ENCODE results near the gene NFE2L1.
A peak's percentile ranks its signal among the peaks of the same experiment; 100 is the strongest.
"Not testable (repeated sequence)": the region's sequence is repeated elsewhere in the genome, so short reads cannot be mapped to it uniquely, and the experiment has no call there.

Gene NFE2L1

DNA sequence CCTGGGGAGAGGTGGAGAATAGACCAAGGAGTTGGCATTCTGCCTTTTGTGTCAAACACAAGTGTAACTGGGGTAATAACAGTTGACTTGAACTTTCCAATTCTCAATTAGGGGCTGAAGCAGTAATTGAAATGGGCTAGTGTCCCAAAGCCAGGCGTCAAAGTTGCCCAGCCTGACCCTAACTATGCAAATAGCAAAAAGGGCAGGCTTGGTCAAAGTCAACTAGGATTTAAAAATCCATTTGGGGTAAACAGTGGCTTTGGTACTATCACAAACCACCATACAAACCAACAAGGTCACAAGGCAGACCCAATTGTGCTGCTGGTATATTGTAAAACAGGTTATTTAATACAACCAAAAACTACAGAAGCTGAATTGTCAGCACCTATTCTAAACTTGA, 18.0 kb downstream of the NFE2L1 start:
- Mint-ChIP-seq H3K4me3 (no peak overlapping the region), H3K27me3 (no peaks in the 10 kb centered on the region), H3K27ac (no peak overlapping the region), H3K4me1 (ENCODE audit: low read depth) (peaks cover 2% of the 10 kb centered on the region), H3K36me3 (peaks cover 2% of the 10 kb centered on the region), H3K9me3 (ENCODE audit: low read depth) (no peaks in the 10 kb centered on the region)

DNA sequence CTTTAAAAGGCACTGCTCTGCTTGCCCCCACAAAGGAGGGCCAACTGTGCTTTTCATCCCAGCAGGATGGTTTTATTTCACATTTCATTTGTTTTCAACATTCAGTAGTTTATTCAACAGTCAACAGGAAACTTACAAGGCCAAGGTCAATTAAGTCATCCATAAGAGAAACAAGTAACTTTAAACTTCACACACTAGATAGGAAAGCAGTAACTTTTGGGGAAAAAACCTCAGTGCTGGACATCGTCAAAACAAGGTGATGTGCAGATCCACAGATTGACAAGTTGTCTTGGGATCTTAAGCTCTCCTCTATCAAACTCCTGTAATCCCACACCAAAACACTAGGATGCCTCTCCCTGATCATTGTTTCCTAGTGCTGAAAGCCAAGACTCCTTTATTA, 18.5 kb downstream of the NFE2L1 start:
- no peaks in the 10 kb centered on the region for H3K4me1 Mint-ChIP-seq (ENCODE audit: low read depth)
- H3K27ac Mint-ChIP-seq, result no peak overlapping the region
- peaks cover 2% of the 10 kb centered on the region for H3K36me3 Mint-ChIP-seq

DNA sequence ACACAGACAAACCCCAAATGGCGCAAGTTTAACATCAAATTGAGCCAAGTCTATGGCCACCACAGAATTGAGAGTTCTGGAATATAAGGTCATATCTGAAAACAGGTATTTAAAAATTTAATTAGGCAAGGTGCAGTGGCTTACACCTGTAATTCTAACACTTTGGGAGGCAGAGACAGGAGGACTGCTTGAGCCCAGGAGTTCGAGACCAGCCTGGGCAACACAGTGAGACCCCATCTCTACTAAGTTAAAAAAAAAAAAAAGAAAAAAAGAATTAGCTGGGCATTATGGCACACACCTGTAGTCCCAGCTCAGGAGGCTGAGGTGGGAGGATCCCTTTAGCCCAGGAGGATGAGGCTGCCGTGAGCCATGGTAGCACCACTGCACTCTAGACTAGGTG, 19.1 kb downstream of the NFE2L1 start:
- no peaks in the 10 kb centered on the region for H3K4me1 Mint-ChIP-seq (ENCODE audit: low read depth)
- no peaks in the 10 kb centered on the region for H3K27me3 Mint-ChIP-seq
- no peaks in the 10 kb centered on the region for H3K9me3 Mint-ChIP-seq (ENCODE audit: low read depth)
- H3K27ac Mint-ChIP-seq, result no peak overlapping the region
- no peak overlapping the region for H3K4me3 Mint-ChIP-seq
- H3K36me3 Mint-ChIP-seq, result peaks cover 2% of the 10 kb centered on the region

More for the DNA sequence above, 18.5 kb downstream of the NFE2L1 start:
- Mint-ChIP-seq H3K9me3 (ENCODE audit: low read depth) (no peaks in the 10 kb centered on the region), H3K27me3 (no peaks in the 10 kb centered on the region), H3K4me3 (no peak overlapping the region)

DNA sequence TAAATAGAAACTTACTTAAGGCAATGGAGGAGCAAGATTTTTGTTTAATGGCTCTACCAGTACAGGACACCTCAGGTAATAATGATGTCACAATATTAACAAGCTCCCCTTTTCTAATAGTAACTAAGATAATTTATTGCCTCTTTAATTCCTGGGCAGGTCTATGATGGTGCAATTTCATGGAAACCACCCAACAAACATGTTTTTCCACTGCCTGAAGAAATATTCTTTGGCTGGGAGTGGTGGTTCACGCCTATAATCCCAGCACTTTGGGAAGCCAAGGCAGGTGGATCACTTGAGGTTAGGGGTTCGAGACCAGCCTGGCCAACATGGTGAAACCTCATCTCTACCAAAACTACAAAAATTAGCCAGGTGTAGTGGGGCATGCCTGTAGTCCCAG, 19.6 kb downstream of the NFE2L1 start:
- not testable (repeated sequence) for H3K4me1 Mint-ChIP-seq (ENCODE audit: low read depth); H3K27ac Mint-ChIP-seq; H3K27me3 Mint-ChIP-seq; H3K4me3 Mint-ChIP-seq; H3K9me3 Mint-ChIP-seq (ENCODE audit: low read depth); H3K36me3 Mint-ChIP-seq

DNA sequence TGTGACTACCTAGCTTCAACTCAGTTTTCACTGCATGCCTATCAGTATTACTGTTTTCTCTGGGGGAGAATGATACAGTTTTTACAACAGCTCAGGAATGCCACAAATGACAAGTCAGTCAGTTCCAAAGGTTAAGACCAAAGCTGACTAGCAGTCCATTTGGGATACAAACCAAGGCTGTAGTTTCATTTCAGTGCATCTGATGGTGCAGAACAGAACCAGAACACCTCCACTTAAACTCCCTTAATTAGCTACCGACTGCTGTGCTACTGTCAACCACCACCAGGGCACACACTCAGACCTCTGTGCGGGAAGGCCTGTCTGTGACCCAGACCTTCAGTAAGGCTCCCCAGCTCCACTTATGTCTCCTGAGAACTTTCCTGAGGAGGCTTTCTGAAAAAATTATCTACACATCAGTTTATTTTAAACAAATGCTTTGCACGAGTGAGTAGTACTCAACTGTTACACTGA, 20.4 kb downstream of the NFE2L1 start:
- H3K36me3 Mint-ChIP-seq, result peaks cover 2% of the 10 kb centered on the region

DNA sequence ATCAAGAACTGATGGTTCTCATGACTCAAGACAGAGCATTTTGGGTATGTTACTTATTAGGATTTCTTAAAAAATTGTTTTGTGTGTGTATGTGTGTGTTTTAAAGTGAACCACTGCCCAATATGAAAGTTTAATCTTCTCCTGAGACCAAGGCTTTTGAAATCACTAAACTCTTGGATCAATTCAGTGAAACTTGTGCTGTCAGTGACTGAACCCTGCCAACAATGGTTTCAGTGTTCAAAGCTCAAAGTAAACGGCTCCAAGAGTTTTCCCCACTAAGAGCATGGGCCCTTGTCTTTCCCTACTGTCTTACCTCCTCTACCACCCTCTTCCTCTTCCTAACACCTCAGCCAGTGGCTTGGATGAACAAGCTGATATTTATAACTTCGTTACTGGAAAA, 22.0 kb downstream of the NFE2L1 start:
- H3K4me1 Mint-ChIP-seq (ENCODE audit: low read depth), result no peaks in the 10 kb centered on the region
- H3K9me3 Mint-ChIP-seq (ENCODE audit: low read depth), result no peaks in the 10 kb centered on the region
- peaks cover 2% of the 10 kb centered on the region for H3K36me3 Mint-ChIP-seq
- H3K4me3 Mint-ChIP-seq, result no peak overlapping the region
- no peaks in the 10 kb centered on the region for H3K27me3 Mint-ChIP-seq
- peak overlapping the region; percentile 34 for H3K27ac Mint-ChIP-seq

More for the DNA sequence above, 20.4 kb downstream of the NFE2L1 start:
- Mint-ChIP-seq H3K4me3 (no peak overlapping the region), H3K9me3 (ENCODE audit: low read depth) (no peaks in the 10 kb centered on the region), H3K27me3 (no peaks in the 10 kb centered on the region), H3K4me1 (ENCODE audit: low read depth) (no peaks in the 10 kb centered on the region), H3K27ac (no peak overlapping the region)

DNA sequence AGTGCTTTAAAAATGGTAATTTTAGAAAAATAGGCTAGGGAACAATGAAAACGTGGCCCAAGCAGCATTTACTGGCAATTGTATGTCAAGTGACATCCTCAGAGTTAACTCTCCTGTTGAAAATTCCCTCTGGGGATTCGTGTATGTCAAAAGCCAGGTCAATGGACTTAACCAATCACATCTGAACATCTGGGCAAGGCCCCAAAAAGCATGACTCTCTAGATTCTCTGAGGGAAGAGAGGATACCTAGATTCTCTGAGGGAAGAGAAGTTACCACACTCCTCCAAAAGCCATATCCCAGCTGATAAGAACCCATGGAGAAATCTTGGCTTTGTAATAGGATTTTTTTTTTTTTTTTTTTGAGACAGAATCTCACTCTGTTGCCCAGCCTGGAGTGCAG, 23.5 kb downstream of the NFE2L1 start:
- H3K27ac Mint-ChIP-seq, result no peak overlapping the region
- no peaks in the 10 kb centered on the region for H3K27me3 Mint-ChIP-seq
- peaks cover 4% of the 10 kb centered on the region for H3K36me3 Mint-ChIP-seq
- no peaks in the 10 kb centered on the region for H3K9me3 Mint-ChIP-seq (ENCODE audit: low read depth)
- H3K4me1 Mint-ChIP-seq (ENCODE audit: low read depth), result no peaks in the 10 kb centered on the region
- H3K4me3 Mint-ChIP-seq, result no peak overlapping the region

DNA sequence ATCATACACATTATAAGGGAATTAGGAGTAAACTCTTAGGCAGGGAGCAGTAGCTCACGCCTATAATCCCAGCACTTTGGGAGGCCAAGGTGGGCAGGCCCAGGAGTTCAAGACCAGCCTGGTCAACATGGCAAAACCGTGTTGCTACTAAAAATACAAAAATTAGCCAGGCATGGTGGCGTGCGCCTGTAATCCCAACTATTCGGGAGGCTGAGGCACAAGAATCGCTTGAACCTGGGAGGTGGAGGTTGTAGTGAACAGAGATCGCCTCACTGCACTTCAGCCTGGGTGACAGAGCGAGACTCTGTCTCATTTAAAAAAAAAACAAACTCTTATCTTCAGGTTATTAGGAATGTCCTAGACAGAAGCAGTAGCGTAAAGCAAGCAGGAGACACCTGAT, 24.7 kb downstream of the NFE2L1 start:
- H3K9me3 Mint-ChIP-seq (ENCODE audit: low read depth); H3K4me1 Mint-ChIP-seq (ENCODE audit: low read depth); H3K4me3 Mint-ChIP-seq; H3K36me3 Mint-ChIP-seq; H3K27me3 Mint-ChIP-seq; H3K27ac Mint-ChIP-seq: not testable (repeated sequence)

DNA sequence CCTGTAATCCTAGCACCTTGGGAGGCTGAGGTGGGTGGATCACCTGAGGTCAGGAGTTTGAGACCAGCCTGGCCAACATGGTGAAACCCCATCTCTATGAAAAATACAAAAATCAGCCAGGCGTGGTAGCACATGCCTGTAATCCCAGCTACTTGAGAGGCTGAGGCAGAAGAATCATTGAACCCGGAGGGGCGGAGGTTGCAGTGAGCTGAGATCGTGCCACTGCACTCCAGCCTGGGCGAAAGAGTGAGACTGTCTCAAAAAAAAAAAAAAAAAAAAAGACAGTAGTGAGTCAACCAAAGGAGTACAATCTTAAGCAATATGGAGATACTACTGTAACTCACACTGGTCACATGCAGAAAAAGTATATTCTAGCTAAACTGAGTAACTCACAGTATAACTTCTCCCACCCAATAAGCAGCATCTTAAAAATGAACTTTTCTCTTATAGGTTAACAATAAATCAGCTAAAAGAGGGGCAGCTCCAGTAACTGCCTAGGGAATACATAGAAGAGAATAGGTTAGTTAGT, 25.5 kb downstream of the NFE2L1 start:
- not testable (repeated sequence) for H3K4me3 Mint-ChIP-seq; H3K4me1 Mint-ChIP-seq (ENCODE audit: low read depth); H3K36me3 Mint-ChIP-seq; H3K9me3 Mint-ChIP-seq (ENCODE audit: low read depth); H3K27ac Mint-ChIP-seq; H3K27me3 Mint-ChIP-seq

DNA sequence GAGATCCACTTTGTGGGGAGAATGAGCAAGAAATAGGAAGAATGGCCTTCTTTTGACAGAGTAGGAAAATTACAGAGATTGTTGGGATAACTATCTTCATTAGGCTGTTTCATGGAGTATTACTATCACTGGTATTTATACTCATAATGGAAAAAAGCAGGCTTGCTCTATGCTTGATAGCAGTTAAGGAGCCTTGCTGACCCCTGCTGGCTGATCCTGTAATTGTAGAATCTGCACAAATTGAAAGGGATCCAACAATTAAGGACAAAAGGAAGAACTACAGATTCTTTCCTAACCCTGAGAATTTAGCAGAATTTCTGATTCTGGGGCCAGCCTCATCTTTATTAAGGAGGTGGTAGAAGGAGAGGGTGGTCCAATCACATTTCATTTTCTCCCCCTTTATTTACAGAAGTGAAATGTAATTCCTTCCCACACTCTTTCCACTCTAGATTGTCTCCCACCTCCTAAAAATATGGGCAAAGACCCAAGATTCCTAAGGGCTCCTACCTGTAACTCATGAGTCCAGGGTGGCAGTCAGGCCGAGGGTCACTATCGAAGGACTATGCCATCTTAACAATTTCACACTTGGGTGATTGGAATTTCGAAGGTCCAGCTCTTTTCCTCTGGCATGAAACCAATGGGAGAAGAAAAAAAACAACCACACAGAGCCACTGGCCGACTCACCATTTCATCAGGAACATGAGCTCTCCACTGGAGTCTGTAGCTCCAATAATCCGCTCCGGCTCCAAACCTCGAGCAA, 26.3 kb downstream of the NFE2L1 start:
- Mint-ChIP-seq H3K4me1 (ENCODE audit: low read depth) (no peaks in the 10 kb centered on the region), H3K4me3 (no peak overlapping the region), H3K27ac (no peak overlapping the region), H3K27me3 (no peaks in the 10 kb centered on the region), H3K9me3 (ENCODE audit: low read depth) (no peaks in the 10 kb centered on the region), H3K36me3 (peaks cover 4% of the 10 kb centered on the region)

DNA sequence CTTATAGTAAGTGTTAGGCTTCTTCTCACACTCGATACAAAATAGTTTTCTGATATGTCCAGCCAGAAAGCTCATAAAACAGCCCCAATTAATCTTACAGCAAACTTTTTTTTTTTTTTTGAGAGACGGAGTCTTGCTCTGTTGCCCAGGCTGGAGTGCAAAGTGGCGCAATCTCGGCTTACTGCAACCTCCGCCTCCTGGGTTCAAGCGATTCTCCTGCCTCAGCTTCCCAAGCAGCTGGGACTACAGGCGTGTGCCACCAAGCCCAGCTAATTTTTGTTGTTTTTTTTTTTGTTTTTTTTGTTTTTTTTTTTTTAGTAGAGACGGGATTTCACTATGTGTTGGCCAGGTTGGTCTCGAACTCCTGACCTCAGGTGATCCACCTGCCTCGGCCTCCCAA, 29.0 kb downstream of the NFE2L1 start:
- not testable (repeated sequence) for H3K9me3 Mint-ChIP-seq (ENCODE audit: low read depth); H3K4me1 Mint-ChIP-seq (ENCODE audit: low read depth); H3K27me3 Mint-ChIP-seq; H3K4me3 Mint-ChIP-seq; H3K27ac Mint-ChIP-seq; H3K36me3 Mint-ChIP-seq

DNA sequence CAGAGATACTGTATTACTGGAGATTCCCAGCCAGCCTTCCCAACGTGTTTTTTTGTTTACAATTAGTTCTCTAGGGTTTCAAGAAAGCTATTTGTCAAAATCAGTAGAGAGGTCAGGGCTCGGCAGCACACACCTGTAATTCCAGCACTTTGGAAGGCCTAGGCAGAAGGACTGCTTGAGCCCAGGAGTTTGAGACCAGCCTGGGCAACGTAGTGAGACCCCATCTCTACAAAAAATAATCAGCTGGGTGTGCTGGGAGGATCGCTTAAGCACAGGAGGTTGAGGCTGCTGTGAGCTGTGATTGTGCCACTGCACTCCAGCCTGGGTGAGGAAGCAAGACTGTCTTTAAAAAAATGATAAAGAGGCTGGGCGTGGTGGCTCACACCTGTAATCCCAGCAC, 33.7 kb downstream of the NFE2L1 start:
- Mint-ChIP-seq H3K4me3 (no peak overlapping the region), H3K9me3 (ENCODE audit: low read depth) (no peaks in the 10 kb centered on the region), H3K27ac (no peak overlapping the region)

DNA sequence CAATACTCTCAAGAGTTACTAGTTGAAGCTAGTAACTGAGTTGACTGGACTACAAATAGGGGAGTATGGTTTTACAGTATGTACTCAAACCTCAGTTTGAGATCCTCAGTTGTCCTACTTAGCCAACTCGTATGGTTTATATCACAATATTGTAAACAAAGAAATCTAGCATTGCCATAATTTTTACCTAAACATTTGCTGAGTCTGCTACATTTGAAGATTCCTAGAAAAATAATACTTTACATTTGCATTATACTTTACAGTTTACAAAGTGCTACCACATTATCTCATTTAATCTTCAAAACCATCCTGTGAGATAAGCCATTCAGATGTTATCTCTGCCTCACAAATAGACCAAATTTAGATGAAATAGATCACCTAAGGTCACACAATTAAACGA, 36.8 kb downstream of the NFE2L1 start:
- peaks cover 20% of the 10 kb centered on the region for H3K4me1 Mint-ChIP-seq (ENCODE audit: low read depth)
- H3K36me3 Mint-ChIP-seq, result no peaks in the 10 kb centered on the region
- H3K27ac Mint-ChIP-seq, result no peak overlapping the region
- H3K9me3 Mint-ChIP-seq (ENCODE audit: low read depth), result no peaks in the 10 kb centered on the region
- H3K27me3 Mint-ChIP-seq, result no peaks in the 10 kb centered on the region
- no peak overlapping the region for H3K4me3 Mint-ChIP-seq

More for the DNA sequence above, 33.7 kb downstream of the NFE2L1 start:
- no peaks in the 10 kb centered on the region for H3K36me3 Mint-ChIP-seq
- peaks cover 18% of the 10 kb centered on the region for H3K4me1 Mint-ChIP-seq (ENCODE audit: low read depth)
- H3K27me3 Mint-ChIP-seq, result no peaks in the 10 kb centered on the region

DNA sequence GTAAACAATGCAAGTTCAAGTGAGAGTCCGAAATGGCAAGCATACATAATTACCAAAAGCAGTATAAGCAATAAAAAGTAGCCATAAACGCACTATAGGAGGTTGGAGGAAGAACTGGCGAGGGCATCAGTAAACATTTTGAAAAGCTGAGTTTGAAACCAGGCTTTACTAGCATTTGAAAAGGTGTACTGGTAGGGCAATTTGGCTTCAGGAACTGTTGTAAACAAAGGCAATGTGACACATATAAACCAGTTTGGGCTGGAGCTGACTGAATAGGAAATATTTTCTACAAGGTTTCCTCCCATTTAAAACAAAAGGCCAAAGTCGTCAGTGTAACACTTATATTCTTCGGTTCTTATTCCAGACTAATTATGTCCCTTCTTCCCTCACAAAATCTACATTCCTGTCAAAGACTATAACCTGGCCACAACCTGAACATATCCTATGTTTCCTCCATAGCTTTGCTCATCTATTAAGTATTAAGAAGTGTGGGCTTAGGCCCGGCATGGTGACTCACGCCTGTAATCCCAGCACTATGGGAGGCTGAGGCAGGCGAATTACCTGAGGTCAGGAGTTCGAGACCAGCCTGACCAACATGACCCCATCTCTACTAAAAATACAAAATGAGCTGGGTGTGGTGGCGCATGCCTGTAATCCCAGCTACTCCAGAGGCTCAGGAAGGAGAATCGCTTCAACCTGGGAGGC, 45.3 kb downstream of the NFE2L1 start:
- Mint-ChIP-seq H3K9me3 (ENCODE audit: low read depth) (no peaks in the 10 kb centered on the region), H3K4me3 (no peak overlapping the region), H3K36me3 (no peaks in the 10 kb centered on the region), H3K4me1 (ENCODE audit: low read depth) (peaks cover 12% of the 10 kb centered on the region), H3K27ac (no peak overlapping the region), H3K27me3 (no peaks in the 10 kb centered on the region)

DNA sequence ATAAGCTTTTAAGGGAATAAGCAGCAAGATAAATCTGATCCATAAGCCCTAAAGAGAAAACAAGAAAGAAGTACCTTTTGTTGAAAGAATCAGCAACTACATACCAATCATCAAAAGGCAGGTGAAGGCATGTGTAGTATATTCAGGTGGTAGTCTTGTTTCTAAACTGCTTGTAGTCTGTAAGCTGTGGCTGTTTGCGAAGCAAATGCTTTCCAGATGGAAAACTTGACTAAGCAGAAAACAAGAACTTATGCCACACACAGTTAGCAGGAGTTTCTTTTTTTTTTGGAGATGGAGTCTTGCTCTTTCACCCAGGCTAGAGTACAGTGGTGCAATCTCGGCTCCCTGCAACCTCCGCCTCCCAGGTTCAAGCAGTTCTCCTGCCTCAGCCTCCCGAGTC, 47.5 kb downstream of the NFE2L1 start:
- Mint-ChIP-seq H3K36me3 (no peaks in the 10 kb centered on the region), H3K4me3 (no peak overlapping the region), H3K27me3 (no peaks in the 10 kb centered on the region), H3K4me1 (ENCODE audit: low read depth) (peaks cover 15% of the 10 kb centered on the region), H3K9me3 (ENCODE audit: low read depth) (no peaks in the 10 kb centered on the region), H3K27ac (no peak overlapping the region)
